Motor neuron (in vitro differentiated cells): Measurements from ENCODE around the gene MLLT6. TPM values are rescaled to one million over a fixed set of nuclear protein-coding genes. Genes with fewer than 3 reads are reported as not detected.

ENCODE experiments used
- ATAC-seq, 8 experiments: fragments of 200-7000 bp; cut with Tn5 transposase; replicated peaks in 6 of 8; 2 replicates each; pipeline ENCODE4 v1.8.0; 2021; ENCODE audit warnings: mild to moderate bottlenecking in 8 of 8, moderate library complexity in 8 of 8
- H3K27ac ChIP-seq, 2 donors: fragments of 250-450 bp; sonication (Bioruptor Pico); 2 replicates each; pipeline ENCODE4 v1.9.0; 2021; ENCODE audit warnings: antibody characterized with exemption in 2 of 2, mild to moderate bottlenecking in 2 of 2, moderate library complexity in 1 of 2
- H3K4me1 ChIP-seq, 2 donors: fragments of 250-450 bp; sonication (Bioruptor Pico); replicated peaks in 1 of 2; 2 replicates each; pipeline ENCODE4 v1.6.1; 2021; ENCODE audit warnings: antibody characterized with exemption in 2 of 2, mild to moderate bottlenecking in 2 of 2, moderate library complexity in 1 of 2
- H3K4me3 ChIP-seq, 5 donors: fragments of 250-450 bp; sonication (Bioruptor Pico); 2 replicates each; pipeline ENCODE4 v1.9.0; 2021; ENCODE audit warnings: antibody characterized with exemption in 5 of 5, mild to moderate bottlenecking in 5 of 5, moderate library complexity in 4 of 5
- WGBS, 10 experiments: fragments of 450-650 bp; shearing (Covaris generic); methylation state at CpG; one replicate each; pipeline ENCODE4 v1.0.0; 2022; 5-methylcytosine and 5-hydroxymethylcytosine counted together
- in situ Hi-C, 9 experiments: fragments of 400-800 bp; cut with MboI; loops; one replicate each; pipeline ENCODE4 v1.15.0; 2021; ENCODE audit warnings: low sequenced_read_pairs in 9 of 9, low pct_unique_long_range_greater_than_20kb in 2 of 9; ENCODE audit not compliant: unreplicated experiment in 9 of 9
- total RNA-seq, 8 experiments: library from RNA; unstranded; fragments of 300-600 nt; gene quantifications; 2 replicates each; pipeline versions ENCODE4 v1.2.3 to v1.2.4, GENCODE V29; 2022

Gene MLLT6
- total RNA-seq, 8 experiments from 2014 or later, result 14.8 to 126 (median 22.9) TPM

DNA sequence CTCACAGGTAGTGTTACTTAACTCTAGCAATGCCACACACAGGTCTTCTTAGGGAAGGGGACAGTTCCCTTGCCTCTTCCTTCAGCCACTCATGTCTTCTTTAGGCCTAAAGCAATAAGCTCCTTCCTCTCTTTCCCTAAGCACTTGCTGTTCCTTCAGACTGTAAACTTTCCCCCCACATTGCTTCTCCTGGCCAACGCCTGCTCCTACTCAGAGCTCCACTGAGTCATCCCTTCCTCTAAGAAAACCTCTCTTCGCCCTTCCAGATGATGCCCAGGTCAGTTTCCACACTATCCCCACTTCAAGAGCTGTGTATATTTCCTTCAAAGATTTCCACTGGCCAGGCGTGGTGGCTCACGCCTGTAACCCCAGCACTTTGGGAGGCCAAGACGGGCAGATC is 17.8 kb upstream of the MLLT6 start:
- ATAC-seq, result no peak
- no peak overlapping the region for H3K27ac ChIP-seq
- no peaks in the 10 kb centered on the region for H3K4me1 ChIP-seq
- in situ Hi-C loops, result no loop called here
- H3K4me3 ChIP-seq, result no peak overlapping the region
- 40 to 90% (median 75%) methylated on average over 2 to 5 of the region's 5 CpGs; no CpG with 5 or more reads in 2 of the 10 experiments for WGBS, 10 experiments

DNA sequence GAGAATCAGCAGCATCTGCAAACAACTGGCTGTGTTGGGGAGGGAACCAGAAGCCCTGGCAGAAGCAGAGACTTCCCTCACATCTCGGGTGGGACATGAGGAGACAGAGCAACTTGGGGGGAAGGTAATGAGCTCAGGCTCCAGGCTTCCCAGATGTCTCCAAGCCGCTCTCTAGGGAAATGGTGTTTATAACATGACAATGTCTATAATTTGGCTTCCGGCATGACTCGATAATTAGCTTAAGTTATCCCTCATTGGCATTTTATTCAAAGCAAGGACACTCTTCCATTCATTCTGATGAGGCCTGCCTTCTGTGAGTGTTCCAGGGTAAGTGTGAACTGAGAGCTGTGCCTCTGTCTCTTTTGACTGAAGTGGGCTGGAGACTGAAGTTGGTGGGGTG is 14.7 kb upstream of the MLLT6 start:
- no peak for ATAC-seq
- no peak overlapping the region for H3K27ac ChIP-seq
- no peak overlapping the region for H3K4me3 ChIP-seq
- H3K4me1 ChIP-seq, result no peaks in the 10 kb centered on the region
- 0 to 100% (median 60%) methylated on average over 1 to 4 of the region's 4 CpGs; no CpG with 5 or more reads in 4 of the 10 experiments for WGBS, 10 experiments
- in situ Hi-C loops, result no loop called here

DNA sequence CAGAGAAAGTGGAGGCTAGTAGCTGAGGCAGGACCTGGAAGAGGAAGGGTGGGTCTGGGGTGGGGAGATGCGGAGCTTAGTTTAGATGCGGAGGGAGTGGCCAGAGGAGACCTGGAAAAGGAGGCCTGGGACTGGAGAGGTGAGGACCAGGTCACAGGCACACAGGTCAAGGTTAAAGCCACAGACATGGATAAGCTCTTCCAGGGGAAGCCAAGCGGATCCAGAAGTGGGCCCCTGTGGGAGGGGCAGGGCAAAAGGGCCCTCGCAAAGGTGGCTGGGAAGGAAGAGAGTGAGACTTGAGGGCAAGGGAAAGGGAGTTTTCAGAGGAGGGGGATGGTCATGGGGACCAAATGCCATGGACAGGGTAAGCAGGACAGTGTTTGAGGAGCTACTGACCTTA is 13.9 kb upstream of the MLLT6 start:
- H3K4me1 ChIP-seq, result no peaks in the 10 kb centered on the region
- no peak for ATAC-seq
- H3K4me3 ChIP-seq, result no peak overlapping the region
- 43 to 80% (median 71%) methylated on average over 2 to 3 of the region's 4 CpGs; no CpG with 5 or more reads in 6 of the 10 experiments for WGBS, 10 experiments
- in situ Hi-C loops, result no loop called here
- no peak overlapping the region for H3K27ac ChIP-seq

GRCh38 chr17:38693700-38694329 is 11.3 kb upstream of the MLLT6 start:
- WGBS, 10 experiments, result 10 to 100% (median 60%) methylated on average over 1 to 8 of the region's 12 CpGs; no CpG with 5 or more reads in 4 of the 10 experiments
- Histone ChIP-seq H3K4me3 (no peak overlapping the region), H3K27ac (no peak overlapping the region), H3K4me1 (no peaks in the 10 kb centered on the region)
- in situ Hi-C loops, result no loop called here
- ATAC-seq, result peak in 7 of 8 experiments; percentile 21 to 98 (median 47)

DNA sequence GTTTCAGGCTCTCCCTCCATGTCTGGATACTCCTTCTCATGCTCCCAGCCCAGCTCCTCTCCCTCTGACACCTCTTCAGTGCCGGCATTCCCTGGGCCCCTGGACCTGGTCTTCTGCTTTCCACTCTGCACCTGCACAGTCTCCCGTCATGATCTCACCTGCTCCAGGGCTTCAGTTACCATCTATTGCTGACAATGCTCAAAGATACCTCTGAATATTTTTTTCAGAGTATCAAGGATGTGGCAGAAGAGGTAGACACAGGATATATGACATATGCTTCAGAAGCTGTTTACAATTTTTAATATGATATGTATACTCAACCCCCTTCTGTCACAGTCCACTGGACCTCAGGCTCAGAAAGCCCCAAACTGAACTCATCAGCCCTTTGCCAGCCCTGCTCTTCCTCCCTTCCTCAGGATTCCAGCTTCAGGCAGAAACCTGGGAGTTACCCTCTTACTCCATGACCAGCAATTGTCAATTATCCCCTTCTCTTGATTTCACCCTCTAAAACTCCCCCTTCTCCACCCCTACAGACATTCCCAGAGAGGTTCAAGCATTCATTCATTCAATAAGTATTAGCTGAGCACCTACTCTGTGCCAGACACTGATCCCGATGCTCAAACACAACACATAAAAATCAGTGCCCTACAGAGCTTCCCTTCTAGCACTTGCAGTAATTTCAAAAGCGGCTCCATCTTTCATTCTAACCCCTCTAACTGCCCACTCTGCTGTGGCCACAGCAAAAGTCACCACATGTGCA is 7.8 kb upstream of the MLLT6 start:
- Histone ChIP-seq H3K27ac (no peak overlapping the region), H3K4me3 (no peak overlapping the region), H3K4me1 (peaks cover 3 to 4% of the 10 kb centered on the region in 2 donors)
- 0 to 100% (median 73%) methylated on average over 1 to 4 of the region's 4 CpGs; no CpG with 5 or more reads in 2 of the 10 experiments for WGBS, 10 experiments
- ATAC-seq, result no peak
- in situ Hi-C loops, result no loop called here

DNA sequence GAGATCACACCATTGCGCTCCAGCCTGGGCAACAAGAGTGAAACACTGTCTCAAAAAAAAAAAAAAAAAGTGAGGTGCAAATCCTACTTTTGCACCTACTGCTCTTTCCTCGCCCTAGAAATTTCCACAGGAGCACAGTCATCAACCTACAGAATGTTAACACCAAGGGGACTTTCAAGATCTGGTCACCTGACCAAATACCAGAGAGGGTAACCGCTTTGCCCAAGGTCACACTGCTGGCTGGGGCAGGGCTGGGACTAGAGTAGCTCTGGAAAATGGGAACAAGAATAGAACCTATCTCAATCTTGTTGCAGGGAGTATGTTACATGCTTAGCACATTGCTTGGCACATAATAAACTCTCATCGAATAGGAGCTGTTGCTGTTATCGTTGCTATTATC is 6.3 kb upstream of the MLLT6 start:
- Histone ChIP-seq H3K4me3 (no peak overlapping the region), H3K4me1 (peaks cover 7 to 12% of the 10 kb centered on the region in 2 donors), H3K27ac (no peak overlapping the region)
- in situ Hi-C loops, result no loop called here
- WGBS, 10 experiments, result 75 to 100% (median 86%) methylated on average over 1 to 4 of the region's 5 CpGs; no CpG with 5 or more reads in 2 of the 10 experiments
- ATAC-seq, result no peak

- H3K4me1 ChIP-seq, result peaks cover 13 to 18% of the 10 kb centered on the region in 2 donors
- in situ Hi-C loops, result no loop called here
- 3 to 80% (median 35%) methylated on average over 1 to 14 of the region's 25 CpGs; no CpG with 5 or more reads in 3 of the 10 experiments for WGBS, 10 experiments
- peak overlapping the region in 1 of 2 donors; percentile 28 for H3K27ac ChIP-seq
- ATAC-seq, result peak; percentile 5 to 40 (median 32)
- H3K4me3 ChIP-seq, result peak overlapping the region; percentile 47 to 83 (median 56)
These were observed 3.4 kb upstream of the MLLT6 start for GRCh38 chr17:38701504-38702165.

DNA sequence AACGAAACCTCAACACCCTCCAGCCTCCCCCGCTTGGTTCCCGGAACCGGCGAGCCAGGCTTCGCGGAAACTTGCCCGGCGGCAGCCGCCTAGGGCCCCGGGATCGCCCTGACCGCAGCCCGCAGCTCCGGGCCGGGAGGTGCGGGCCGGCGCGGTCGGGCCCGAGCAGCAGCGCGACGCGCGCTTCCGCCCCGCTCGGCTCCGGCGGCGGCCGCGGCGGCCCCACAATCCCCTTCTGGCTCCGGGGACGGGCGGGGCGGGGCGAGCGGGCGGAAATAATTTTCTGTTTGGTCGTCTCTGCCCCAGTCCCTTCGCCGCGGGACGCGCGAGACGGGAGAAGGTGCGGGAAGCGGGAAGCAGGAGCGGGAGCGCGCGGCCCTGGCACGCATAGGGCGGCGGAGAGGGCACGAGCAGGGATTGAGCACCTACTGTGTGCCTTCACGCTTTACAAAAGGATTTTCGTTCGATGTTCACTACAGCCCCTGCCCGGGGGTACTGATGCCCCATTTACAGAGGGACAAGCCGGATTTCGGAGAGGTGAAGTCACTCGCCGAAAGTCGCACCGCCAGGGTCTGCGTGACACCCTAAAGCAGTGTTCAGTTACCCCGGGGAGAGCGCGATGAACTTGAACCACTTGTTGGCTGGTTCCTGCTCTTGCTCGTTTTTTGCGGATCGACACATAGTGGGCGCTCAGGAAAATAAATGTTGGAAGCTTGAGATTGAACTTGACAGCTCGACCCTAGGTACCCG is 2.7 kb upstream of the MLLT6 start:
- ATAC-seq, result peak; percentile 58 to 81 (median 75)
- Histone ChIP-seq H3K27ac (peak overlapping the region in 1 of 2 donors; percentile 28), H3K4me3 (peak overlapping the region; percentile 47 to 83 (median 56)), H3K4me1 (peaks cover 13 to 19% of the 10 kb centered on the region in 2 donors)
- in situ Hi-C loops, result no loop called here
- WGBS, 10 experiments, result 0 to 3% (median 1%) methylated on average over 1 to 16 of the region's 81 CpGs; no CpG with 5 or more reads in 2 of the 10 experiments

- Histone ChIP-seq H3K27ac (no peak overlapping the region), H3K4me1 (peaks cover 13 to 19% of the 10 kb centered on the region in 2 donors), H3K4me3 (peak overlapping the region; percentile 54 to 83 (median 69))
- no peak for ATAC-seq
- 0 to 20% (median 2%) methylated on average over 5 to 33 of the region's 55 CpGs for whole genome bisulfite sequencing, 10 experiments
- in situ Hi-C loops, result no loop called here
These were observed 1.9 kb upstream of the MLLT6 start for GRCh38 chr17:38702916-38703741.

GRCh38 chr17:38703742-38704605 is 1.1 kb upstream of the MLLT6 start:
- H3K4me1 ChIP-seq, result peaks cover 13 to 19% of the 10 kb centered on the region in 2 donors
- WGBS, 10 experiments, result 0 to 14% (median 5%) methylated on average over 1 to 9 of the region's 50 CpGs; no CpG with 5 or more reads in 5 of the 10 experiments
- no peak overlapping the region for H3K27ac ChIP-seq
- H3K4me3 ChIP-seq, result peak overlapping the region; percentile 54 to 83 (median 69)
- in situ Hi-C loops, result no loop called here
- ATAC-seq, result peak in 1 of 8 experiments; percentile 38

DNA sequence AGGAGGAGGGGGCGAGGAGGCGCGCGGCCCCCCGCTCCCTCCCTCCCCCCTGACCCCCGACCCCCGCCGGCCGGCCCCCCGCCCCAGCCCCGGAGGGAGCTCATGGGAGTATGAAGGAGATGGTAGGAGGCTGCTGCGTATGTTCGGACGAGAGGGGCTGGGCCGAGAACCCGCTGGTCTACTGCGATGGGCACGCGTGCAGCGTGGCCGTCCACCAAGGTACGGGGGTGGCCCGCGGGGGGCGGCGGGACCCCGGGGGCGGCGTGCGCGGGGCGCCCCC is 390 bp downstream of the MLLT6 start:
- H3K4me3 ChIP-seq, result peak overlapping the region; percentile 54 to 83 (median 69)
- ATAC-seq, result peak; percentile 2 to 47 (median 31)
- H3K4me1 ChIP-seq, result peaks cover 13 to 19% of the 10 kb centered on the region in 2 donors
- peak overlapping the region in 1 of 2 donors; percentile 71 for H3K27ac ChIP-seq
- WGBS, 10 experiments, result no CpG with 5 or more reads among the region's 32 CpGs
- in situ Hi-C loops, result no loop called here
